HEK293 (cell line): Measurements from ENCODE around the gene ERH.
A peak's percentile ranks its signal among the peaks of the same experiment; 100 is the strongest.

Source experiments
- BCL11B ChIP-seq: fragments of 450-650 bp; formaldehyde crosslinking; IDR thresholded peaks from 2 replicates; pipeline ENCODE4 v1.5.1; 2016; ENCODE audit warnings: low read depth, missing biosample characterization, missing genetic modification characterization
- GLI4 ChIP-seq: fragments of 450-650 bp; formaldehyde crosslinking; IDR thresholded peaks from 2 replicates; pipeline ENCODE4 v1.5.1; 2016; ENCODE audit warnings: missing biosample characterization, missing genetic modification characterization
- KLF10 ChIP-seq: fragments of 450-650 bp; IDR thresholded peaks from 2 replicates; pipeline ENCODE4 v1.5.1; 2018; ENCODE audit warnings: missing biosample characterization, mild to moderate bottlenecking, missing genetic modification characterization
- KLF16 ChIP-seq: fragments of 450-650 bp; formaldehyde crosslinking; IDR thresholded peaks from 2 replicates; pipeline ENCODE4 v1.5.1; 2017; ENCODE audit warnings: missing biosample characterization, missing genetic modification characterization
- OVOL3 ChIP-seq: fragments of 450-650 bp; formaldehyde crosslinking; IDR thresholded peaks from 2 replicates; pipeline ENCODE4 v1.5.1; 2016; ENCODE audit warnings: missing biosample characterization, missing genetic modification characterization
- SETDB1 ChIP-seq: IDR thresholded peaks from one replicate; pipeline ENCODE4 v1.6.1; 2017; ENCODE audit warnings: mild to moderate bottlenecking, low read length, moderate library complexity, mixed read lengths; ENCODE audit not compliant: insufficient read length
- ZBTB17 ChIP-seq: fragments of 450-650 bp; formaldehyde crosslinking; IDR thresholded peaks from 2 replicates; pipeline ENCODE4 v1.5.1; 2016; ENCODE audit warnings: missing biosample characterization, missing genetic modification characterization
- ZNF114 ChIP-seq: fragments of 450-650 bp; formaldehyde crosslinking; IDR thresholded peaks from 2 replicates; pipeline ENCODE4 v1.5.0; 2017; ENCODE audit warnings: missing biosample characterization, missing genetic modification characterization
- ZNF174 ChIP-seq: fragments of 450-650 bp; formaldehyde crosslinking; IDR thresholded peaks from 2 replicates; pipeline ENCODE4 v1.5.0; 2017; ENCODE audit warnings: missing biosample characterization, mild to moderate bottlenecking, missing genetic modification characterization
- ZNF248 ChIP-seq: fragments of 450-650 bp; formaldehyde crosslinking; IDR thresholded peaks from 2 replicates; pipeline ENCODE4 v1.5.1; 2017; ENCODE audit warnings: missing biosample characterization, missing genetic modification characterization
- ZNF335 ChIP-seq: fragments of 450-650 bp; formaldehyde crosslinking; conservative IDR thresholded peaks from 2 replicates; pipeline ENCODE4 v1.5.1; 2016; ENCODE audit warnings: missing biosample characterization, missing genetic modification characterization
- ZNF350 ChIP-seq: fragments of 450-650 bp; formaldehyde crosslinking; IDR thresholded peaks from 2 replicates; pipeline ENCODE4 v1.5.0; 2017; ENCODE audit warnings: missing biosample characterization, mild to moderate bottlenecking, missing genetic modification characterization
- ZNF354C ChIP-seq: fragments of 450-650 bp; formaldehyde crosslinking; IDR thresholded peaks from 2 replicates; pipeline ENCODE4 v1.5.1; 2016; ENCODE audit warnings: missing biosample characterization, missing genetic modification characterization, low read depth, borderline replicate concordance
- ZNF391 ChIP-seq: fragments of 450-650 bp; formaldehyde crosslinking; IDR thresholded peaks from 2 replicates; pipeline ENCODE4 v1.5.1; 2016; ENCODE audit warnings: low read depth, missing biosample characterization, missing genetic modification characterization, borderline replicate concordance
- ZNF473 ChIP-seq: fragments of 450-650 bp; formaldehyde crosslinking; IDR thresholded peaks from 2 replicates; pipeline ENCODE4 v1.5.1; 2017; ENCODE audit warnings: missing biosample characterization, missing genetic modification characterization
- ZNF629 ChIP-seq: fragments of 450-650 bp; formaldehyde crosslinking; IDR thresholded peaks from 2 replicates; pipeline ENCODE4 v1.5.1; 2017; ENCODE audit warnings: missing biosample characterization, missing genetic modification characterization
- ZNF658 ChIP-seq: fragments of 450-650 bp; formaldehyde crosslinking; IDR thresholded peaks from 2 replicates; pipeline ENCODE4; 2016; ENCODE audit warnings: missing biosample characterization, missing genetic modification characterization
- ZNF660 ChIP-seq: fragments of 450-650 bp; IDR thresholded peaks from 2 replicates; pipeline ENCODE4 v1.5.1; 2018; ENCODE audit warnings: missing biosample characterization, mild to moderate bottlenecking, missing genetic modification characterization
- ZNF76 ChIP-seq: fragments of 450-650 bp; formaldehyde crosslinking; IDR thresholded peaks from 2 replicates; pipeline ENCODE4; 2016; ENCODE audit warnings: low read depth, missing biosample characterization, missing genetic modification characterization, borderline replicate concordance
- TF ChIP-seq, protein P1 (sequence below): fragments of 450-650 bp; formaldehyde crosslinking; IDR thresholded peaks from 2 replicates; pipeline ENCODE4 v1.5.1; 2016; ENCODE audit warnings: missing biosample characterization, missing genetic modification characterization, low read depth
- TF ChIP-seq, protein P2 (sequence below): fragments of 450-650 bp; formaldehyde crosslinking; IDR thresholded peaks from 2 replicates; pipeline ENCODE4; 2016; ENCODE audit warnings: missing biosample characterization, missing genetic modification characterization
- TF ChIP-seq, protein P3 (sequence below): fragments of 450-650 bp; formaldehyde crosslinking; IDR thresholded peaks from 2 replicates; pipeline ENCODE4 v1.5.1; 2016; ENCODE audit warnings: missing biosample characterization, missing genetic modification characterization
- TF ChIP-seq, protein P4 (sequence below): fragments of 450-650 bp; formaldehyde crosslinking; conservative IDR thresholded peaks from 2 replicates; pipeline ENCODE4 v1.5.1; 2016; ENCODE audit warnings: low read depth, missing biosample characterization, missing genetic modification characterization
- TF ChIP-seq, protein P5 (sequence below): fragments of 450-650 bp; formaldehyde crosslinking; IDR thresholded peaks from 2 replicates; pipeline ENCODE4 v1.5.1; 2016; ENCODE audit warnings: missing biosample characterization, missing genetic modification characterization, borderline replicate concordance
- TF ChIP-seq, protein P6 (sequence below): fragments of 450-650 bp; formaldehyde crosslinking; IDR thresholded peaks from 2 replicates; pipeline ENCODE4 v1.5.1; 2016; ENCODE audit warnings: missing biosample characterization, missing genetic modification characterization

ERH gene

DNA sequence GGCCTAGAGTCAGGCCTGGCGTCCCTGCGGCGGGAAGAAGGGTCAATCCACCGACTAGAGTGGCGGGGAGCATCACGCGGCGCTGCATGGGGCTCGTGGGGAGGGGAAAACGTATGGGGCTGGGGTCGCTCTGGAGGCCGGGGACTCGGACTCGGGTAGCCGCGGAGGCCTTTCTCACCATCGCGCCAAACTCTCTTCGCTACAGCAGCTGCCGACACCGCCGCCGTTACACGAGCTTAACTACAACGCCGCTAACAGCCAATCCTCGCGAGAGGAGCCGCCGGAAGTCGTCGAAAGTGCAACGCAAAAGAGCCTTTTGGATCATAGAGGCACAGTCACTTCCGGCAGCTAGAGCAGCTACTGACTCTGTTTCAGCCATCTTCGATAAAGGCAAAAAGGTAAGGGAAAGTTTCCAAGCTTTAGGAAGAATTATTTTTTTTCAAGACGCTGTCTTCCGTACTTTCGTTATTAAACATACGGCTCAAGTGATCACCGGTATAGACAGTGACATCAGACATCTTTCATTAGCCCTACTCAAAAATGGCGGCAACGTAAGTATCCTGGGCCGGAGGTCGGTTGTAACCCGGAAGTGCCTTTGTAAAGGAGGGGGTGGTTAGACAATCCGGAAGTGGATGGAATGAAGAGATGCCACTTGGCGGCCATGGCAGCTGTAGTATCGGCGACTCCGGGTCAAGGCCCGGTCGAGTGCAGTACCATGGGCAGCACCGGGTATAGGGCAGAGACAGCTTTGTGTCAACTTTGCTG lies at the start of gene ERH, which contains the start of gene SLC39A9 (continued):
- TF ChIP-seq, protein P1, sequence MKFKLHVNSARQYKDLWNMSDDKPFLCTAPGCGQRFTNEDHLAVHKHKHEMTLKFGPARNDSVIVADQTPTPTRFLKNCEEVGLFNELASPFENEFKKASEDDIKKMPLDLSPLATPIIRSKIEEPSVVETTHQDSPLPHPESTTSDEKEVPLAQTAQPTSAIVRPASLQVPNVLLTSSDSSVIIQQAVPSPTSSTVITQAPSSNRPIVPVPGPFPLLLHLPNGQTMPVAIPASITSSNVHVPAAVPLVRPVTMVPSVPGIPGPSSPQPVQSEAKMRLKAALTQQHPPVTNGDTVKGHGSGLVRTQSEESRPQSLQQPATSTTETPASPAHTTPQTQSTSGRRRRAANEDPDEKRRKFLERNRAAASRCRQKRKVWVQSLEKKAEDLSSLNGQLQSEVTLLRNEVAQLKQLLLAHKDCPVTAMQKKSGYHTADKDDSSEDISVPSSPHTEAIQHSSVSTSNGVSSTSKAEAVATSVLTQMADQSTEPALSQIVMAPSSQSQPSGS (tag by site-specific recombination): 0 out of 2 replicates have a peak, but pooled peaks have one; percentile 25
- TF ChIP-seq OVOL3: no peak; the same call in none of the 2 replicates
- peak; percentile 92 for TF ChIP-seq ZNF350 (tag by site-specific recombination)
- no peak for TF ChIP-seq ZNF248
- no peak for TF ChIP-seq GLI4 (tag by site-specific recombination)
- TF ChIP-seq BCL11B (tag by site-specific recombination): no peak
- no peak for TF ChIP-seq ZNF174 (tag by site-specific recombination)
- TF ChIP-seq, protein P2, sequence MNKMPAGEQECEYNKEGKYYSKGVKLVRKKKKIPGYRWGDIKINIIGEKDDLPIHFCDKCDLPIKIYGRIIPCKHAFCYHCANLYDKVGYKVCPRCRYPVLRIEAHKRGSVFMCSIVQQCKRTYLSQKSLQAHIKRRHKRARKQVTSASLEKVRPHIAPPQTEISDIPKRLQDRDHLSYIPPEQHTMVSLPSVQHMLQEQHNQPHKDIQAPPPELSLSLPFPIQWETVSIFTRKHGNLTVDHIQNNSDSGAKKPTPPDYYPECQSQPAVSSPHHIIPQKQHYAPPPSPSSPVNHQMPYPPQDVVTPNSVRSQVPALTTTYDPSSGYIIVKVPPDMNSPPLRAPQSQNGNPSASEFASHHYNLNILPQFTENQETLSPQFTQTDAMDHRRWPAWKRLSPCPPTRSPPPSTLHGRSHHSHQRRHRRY (tag by site-specific recombination): no peak
- TF ChIP-seq, protein P3, sequence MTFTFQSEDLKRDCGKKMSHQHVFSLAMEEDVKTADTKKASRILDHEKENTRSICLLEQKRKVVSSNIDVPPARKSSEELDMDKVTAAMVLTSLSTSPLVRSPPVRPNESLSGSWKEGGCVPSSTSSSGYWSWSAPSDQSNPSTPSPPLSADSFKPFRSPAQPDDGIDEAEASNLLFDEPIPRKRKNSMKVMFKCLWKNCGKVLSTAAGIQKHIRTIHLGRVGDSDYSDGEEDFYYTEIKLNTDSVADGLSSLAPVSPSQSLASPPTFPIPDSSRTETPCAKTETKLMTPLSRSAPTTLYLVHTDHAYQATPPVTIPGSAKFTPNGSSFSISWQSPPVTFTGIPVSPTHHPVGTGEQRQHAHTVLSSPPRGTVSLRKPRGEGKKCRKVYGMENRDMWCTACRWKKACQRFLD: no peak
- TF ChIP-seq, protein P4, sequence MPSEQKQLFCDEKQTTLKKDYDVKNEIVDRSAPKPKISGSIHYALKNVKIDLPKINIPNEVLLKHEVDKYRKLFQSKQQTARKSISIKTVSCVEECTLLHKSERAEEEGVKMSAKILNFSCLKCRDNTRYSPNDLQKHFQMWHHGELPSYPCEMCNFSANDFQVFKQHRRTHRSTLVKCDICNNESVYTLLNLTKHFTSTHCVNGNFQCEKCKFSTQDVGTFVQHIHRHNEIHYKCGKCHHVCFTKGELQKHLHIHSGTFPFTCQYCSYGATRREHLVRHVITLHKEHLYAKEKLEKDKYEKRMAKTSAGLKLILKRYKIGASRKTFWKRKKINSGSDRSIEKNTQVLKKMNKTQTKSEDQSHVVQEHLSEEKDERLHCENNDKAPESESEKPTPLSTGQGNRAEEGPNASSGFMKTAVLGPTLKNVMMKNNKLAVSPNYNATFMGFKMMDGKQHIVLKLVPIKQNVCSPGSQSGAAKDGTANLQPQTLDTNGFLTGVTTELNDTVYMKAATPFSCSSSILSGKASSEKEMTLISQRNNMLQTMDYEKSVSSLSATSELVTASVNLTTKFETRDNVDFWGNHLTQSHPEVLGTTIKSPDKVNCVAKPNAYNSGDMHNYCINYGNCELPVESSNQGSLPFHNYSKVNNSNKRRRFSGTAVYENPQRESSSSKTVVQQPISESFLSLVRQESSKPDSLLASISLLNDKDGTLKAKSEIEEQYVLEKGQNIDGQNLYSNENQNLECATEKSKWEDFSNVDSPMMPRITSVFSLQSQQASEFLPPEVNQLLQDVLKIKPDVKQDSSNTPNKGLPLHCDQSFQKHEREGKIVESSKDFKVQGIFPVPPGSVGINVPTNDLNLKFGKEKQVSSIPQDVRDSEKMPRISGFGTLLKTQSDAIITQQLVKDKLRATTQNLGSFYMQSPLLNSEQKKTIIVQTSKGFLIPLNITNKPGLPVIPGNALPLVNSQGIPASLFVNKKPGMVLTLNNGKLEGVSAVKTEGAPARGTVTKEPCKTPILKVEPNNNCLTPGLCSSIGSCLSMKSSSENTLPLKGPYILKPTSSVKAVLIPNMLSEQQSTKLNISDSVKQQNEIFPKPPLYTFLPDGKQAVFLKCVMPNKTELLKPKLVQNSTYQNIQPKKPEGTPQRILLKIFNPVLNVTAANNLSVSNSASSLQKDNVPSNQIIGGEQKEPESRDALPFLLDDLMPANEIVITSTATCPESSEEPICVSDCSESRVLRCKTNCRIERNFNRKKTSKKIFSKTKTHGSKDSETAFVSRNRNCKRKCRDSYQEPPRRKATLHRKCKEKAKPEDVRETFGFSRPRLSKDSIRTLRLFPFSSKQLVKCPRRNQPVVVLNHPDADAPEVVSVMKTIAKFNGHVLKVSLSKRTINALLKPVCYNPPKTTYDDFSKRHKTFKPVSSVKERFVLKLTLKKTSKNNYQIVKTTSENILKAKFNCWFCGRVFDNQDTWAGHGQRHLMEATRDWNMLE (tag by site-specific recombination): peak; percentile 100
- TF ChIP-seq ZNF473: no peak
- TF ChIP-seq ZNF335 (tag by site-specific recombination): peak; percentile 89
- TF ChIP-seq ZNF658 (tag by site-specific recombination): no peak
- peak; percentile 71 for TF ChIP-seq ZBTB17
- TF ChIP-seq ZNF629 (tag by site-specific recombination): peak; percentile 99
- TF ChIP-seq, protein P5, sequence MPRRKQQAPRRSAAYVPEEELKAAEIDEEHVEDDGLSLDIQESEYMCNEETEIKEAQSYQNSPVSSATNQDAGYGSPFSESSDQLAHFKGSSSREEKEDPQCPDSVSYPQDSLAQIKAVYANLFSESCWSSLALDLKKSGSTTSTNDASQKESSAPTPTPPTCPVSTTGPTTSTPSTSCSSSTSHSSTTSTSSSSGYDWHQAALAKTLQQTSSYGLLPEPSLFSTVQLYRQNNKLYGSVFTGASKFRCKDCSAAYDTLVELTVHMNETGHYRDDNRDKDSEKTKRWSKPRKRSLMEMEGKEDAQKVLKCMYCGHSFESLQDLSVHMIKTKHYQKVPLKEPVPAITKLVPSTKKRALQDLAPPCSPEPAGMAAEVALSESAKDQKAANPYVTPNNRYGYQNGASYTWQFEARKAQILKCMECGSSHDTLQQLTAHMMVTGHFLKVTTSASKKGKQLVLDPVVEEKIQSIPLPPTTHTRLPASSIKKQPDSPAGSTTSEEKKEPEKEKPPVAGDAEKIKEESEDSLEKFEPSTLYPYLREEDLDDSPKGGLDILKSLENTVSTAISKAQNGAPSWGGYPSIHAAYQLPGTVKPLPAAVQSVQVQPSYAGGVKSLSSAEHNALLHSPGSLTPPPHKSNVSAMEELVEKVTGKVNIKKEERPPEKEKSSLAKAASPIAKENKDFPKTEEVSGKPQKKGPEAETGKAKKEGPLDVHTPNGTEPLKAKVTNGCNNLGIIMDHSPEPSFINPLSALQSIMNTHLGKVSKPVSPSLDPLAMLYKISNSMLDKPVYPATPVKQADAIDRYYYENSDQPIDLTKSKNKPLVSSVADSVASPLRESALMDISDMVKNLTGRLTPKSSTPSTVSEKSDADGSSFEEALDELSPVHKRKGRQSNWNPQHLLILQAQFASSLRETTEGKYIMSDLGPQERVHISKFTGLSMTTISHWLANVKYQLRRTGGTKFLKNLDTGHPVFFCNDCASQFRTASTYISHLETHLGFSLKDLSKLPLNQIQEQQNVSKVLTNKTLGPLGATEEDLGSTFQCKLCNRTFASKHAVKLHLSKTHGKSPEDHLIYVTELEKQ (tag by site-specific recombination): no peak
- TF ChIP-seq SETDB1: peak; percentile 62
- TF ChIP-seq KLF16 (tag by site-specific recombination): peak; percentile 24; the same call in 1 of the 2 replicates
- peak; percentile 30; the same call in 1 of the 2 replicates for TF ChIP-seq KLF10 (tag by site-specific recombination)
- no peak for TF ChIP-seq ZNF114 (tag by site-specific recombination)
- TF ChIP-seq, protein P6, sequence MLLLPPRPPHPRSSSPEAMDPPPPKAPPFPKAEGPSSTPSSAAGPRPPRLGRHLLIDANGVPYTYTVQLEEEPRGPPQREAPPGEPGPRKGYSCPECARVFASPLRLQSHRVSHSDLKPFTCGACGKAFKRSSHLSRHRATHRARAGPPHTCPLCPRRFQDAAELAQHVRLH (tag by site-specific recombination): peak; percentile 94
- peak; percentile 80; the same call in 1 of the 2 replicates for TF ChIP-seq ZNF76 (tag by site-specific recombination)
- peak; percentile 25; the same call in 1 of the 2 replicates for TF ChIP-seq ZNF660 (tag by site-specific recombination)
- TF ChIP-seq ZNF391 (tag by site-specific recombination): peak; percentile 52; the same call in 1 of the 2 replicates
- no peak for TF ChIP-seq ZNF354C (tag by site-specific recombination)
